Activated CD8-positive, alpha-beta memory T cell treated with anti-CD3 and anti-CD28 coated beads, Interleukin-2, amount 50 U/mL, for 48 hours (primary cell): ENCODE results near the gene HERPUD1.
A peak's percentile ranks its signal among the peaks of the same experiment; 100 is the strongest.
"Not testable (repeated sequence)": the region's sequence is repeated elsewhere in the genome, so short reads cannot be mapped to it uniquely, and the experiment has no call there.

ENCODE experiments used
- DNase-seq: peaks from one replicate; pipeline ENCODE4 v3.0.0-alpha.2; 2020

Gene HERPUD1

DNA sequence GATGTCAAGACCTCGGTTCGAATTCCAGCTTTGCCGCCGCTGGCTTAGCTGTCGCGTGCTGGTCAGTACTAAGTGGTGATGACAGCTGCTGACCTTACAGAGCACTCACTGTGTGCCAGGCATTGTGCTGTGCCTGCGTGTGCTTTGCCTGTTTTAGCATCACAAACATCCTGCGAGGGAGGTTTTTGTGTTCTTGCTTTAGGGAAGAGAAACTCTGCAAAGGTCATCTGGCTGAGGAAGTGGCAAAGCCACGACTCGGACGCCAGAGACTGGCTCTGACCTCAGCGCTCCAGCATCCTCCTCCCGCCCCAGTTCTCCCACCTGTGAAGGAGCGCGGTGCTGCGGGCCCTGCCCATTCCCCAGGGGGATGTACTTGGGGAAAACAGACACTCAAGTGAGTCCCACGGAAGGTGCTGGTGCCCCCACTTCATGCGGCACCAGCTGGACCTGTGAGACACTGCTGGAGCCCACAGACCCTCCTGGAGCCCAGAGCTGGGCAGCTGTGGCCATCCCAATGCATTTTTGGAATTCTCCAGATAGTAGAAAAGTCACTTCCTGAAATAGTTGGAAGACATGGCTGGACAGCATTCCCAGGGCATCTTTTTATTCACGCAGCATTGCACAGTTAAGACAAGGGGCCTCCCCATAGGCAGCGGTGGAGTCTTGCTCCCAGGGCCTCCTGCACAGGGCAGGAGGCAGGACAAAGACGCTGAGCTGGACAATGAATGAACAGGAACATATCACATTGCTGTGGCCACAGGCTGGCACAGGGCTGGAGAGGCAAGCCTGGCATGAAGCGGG, 20.0 kb upstream of the HERPUD1 start:
- no peak for DNase-seq

DNA sequence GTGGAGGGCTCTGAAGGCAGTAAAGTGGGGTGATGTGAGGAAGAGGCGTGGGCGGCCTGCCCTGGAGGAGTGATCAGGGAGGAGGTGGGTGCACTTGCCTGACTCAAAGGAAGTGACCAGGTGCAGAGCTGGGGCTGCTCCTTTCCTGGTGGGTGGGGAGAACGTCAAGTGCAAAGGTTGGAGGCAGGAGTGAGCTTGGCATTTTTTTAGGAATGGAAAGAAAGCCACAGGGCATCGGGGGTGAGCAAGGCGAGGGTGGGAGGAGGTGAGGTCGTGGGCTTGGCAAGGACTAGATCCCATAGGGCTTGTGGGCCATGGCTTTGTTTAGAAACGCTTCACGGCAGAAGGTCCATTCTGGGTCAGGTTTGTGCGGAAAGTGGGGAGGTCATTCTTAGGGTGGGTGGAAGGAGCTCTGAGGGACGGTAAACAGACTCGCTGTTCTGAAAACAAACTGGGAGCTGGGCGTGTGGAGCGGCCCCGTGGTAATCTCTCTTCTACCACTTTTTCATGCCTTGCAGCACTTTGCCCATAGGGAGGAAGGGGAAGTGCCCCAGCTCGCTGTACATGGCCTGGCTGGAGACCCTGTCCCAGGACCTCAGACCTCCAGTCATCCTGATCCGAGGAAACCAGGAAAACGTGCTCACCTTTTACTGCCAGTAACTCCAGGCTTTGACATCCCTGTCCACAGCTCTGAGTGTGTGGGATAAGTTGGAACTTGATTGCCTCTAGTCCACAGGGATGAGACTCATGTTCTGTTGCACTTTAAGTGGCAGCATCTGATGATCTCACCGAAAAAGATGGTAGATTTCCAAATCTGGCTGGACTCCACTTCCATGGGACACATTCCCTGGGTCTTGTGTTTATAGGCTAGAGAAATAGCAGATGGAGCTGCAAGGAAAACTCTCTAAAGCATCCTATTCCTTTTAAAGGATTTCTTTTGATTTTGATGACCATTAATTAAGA, 18.9 kb upstream of the HERPUD1 start:
- DNase-seq: no peak

GRCh38 chr16:56914896-56915295, 17.0 kb upstream of the HERPUD1 start:
- no peak for DNase-seq

DNA sequence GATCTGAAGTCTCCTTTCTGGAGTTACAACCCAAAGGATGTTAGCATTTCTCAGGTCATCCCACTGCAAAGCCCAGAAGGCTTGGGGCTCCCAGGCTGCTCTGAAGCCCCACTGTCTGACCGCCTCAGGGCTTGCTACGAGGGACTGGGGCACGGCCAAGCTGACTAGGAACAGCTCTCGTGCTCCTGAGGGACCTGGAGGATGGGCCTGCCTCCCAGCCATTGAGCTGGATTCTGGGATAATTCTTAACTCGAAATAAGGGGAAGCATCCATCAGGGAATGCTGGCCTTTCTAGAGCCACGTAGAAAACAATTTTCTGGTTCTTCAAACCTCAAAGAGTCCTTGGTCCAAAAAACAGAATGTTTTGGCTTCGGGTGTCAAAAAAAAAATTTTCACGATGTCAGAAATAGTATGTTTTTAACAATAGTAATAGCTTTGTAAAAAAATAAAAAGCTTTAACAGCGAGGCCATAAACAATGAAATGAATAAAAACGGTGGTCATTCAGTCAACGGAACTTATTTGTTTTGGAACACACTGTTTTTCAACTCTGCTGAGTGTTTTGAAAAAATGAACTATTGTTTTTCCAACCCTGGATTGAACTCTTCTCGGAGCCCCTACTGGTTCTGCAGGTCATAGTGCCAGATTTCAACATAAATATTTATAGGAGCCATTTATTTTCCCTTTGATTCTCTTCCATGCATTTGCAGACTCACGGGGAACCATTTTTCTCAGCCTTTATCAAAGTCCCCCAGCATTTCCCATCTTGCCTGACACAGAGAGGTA, 16.4 kb upstream of the HERPUD1 start:
- DNase-seq: no peak

DNA sequence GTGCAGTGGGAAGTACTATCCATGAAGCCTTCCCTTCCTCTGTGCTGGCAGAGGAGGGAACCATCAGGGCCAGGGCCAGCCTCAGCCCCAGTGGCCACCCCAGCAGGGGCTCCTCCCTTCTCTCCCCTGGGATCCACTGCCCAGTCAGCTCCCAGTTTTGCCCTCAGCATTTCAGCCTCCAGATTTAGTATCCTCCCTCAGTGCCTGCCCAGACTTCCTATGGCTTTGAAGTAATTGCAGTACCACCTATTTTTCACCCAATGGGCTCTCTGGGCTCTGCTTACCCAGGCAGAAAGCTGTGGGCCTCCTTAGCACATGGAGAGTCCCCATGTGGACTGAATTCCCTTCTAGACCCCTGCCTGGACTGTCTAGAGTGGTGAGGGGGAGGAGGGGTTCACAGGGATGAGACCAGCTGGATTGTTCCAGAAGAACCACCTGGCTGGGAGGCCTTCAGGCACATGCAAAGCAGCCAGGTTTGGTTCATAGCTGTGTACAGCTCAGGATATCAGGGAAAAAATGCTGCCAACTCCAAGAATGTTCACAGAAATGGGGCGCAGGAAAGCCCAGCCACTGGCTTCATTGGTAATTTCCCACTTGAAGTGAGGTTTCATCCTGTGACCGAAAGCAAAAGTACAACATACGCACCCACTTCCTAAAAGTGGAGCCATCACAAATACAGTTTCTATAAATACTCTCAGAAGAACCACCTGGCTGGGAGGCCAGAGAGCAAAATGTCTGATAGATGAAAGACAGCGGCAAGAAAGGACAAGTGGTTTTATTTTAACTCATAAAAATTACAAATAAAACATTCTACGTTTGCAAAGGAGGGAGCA, 15.2 kb upstream of the HERPUD1 start:
- DNase-seq: no peak

GRCh38 chr16:56918467-56919012, 13.4 kb upstream of the HERPUD1 start:
- no peak for DNase-seq

GRCh38 chr16:56919099-56919800, 12.7 kb upstream of the HERPUD1 start:
- no peak for DNase-seq

GRCh38 chr16:56921571-56921970, 10.4 kb upstream of the HERPUD1 start:
- no peak for DNase-seq

- no peak for DNase-seq
Observed at GRCh38 chr16:56923481-56924091, 8.4 kb upstream of the HERPUD1 start.

GRCh38 chr16:56927471-56927870, 4.5 kb upstream of the HERPUD1 start:
- DNase-seq: no peak

DNA sequence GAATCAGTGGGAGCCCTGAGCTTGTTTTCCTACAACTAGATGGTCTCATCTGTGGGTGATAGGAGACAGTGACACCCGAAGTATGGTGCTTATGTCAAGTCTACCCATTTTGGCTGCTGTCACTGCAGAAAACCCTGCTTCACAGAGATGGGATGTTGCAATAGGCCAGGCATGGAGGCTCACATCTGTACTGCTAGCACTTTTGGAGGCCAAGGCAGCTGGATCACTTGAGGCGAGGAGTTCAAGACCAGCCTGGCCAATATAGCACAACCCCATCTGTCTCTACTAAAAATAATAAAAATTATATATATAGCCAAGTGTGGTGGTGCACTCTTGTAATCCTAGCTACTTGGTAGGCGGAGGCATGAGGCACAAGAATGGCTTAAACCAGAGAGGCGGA, 2.3 kb upstream of the HERPUD1 start:
- DNase-seq: no peak

DNA sequence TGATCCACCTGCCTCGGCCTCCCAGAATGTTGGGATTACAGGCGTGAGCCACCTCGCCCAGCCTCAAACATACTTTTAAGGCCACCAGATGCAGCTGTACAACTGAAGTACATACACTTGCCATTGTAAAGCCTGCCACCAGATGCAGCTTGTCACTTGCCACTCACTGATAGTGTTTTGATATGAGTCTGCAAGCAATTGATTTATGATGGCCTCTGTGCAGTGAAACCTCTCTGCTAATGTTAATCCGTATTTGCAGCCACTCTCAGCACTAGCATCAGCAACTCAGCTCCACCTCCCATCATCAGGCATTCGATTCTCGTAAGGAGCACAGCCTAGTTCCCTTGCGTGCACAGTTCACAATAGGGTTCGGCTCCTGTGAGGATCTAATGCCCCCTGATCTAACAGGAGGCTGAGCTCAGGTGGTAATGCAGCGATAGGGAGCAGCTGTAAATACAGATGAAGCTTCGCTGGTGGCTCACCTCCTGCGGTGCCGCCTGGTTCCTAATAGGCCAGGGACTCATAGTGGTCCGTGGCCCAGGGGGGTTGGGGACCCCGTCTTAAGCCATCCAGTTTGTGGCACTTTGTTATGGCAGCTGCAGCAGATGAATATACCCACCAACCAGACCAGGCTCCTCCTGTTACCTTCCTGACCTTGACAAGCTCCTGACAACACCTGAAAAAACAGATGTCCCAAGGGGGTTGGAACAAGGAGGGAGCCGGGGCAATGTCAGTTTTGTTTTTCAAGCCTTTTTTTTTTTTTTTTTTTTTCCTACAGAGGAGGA, 1.3 kb upstream of the HERPUD1 start:
- DNase-seq: no peak

- DNase-seq: no peak
Observed at GRCh38 chr16:56931271-56931891, 561 bp upstream of the HERPUD1 start.

- peak; percentile 79 for DNase-seq
Observed at GRCh38 chr16:56932721-56933619, 1.0 kb downstream of the HERPUD1 start.

- DNase-seq: no peak
Observed at GRCh38 chr16:56933828-56934598, 2.1 kb downstream of the HERPUD1 start.

DNA sequence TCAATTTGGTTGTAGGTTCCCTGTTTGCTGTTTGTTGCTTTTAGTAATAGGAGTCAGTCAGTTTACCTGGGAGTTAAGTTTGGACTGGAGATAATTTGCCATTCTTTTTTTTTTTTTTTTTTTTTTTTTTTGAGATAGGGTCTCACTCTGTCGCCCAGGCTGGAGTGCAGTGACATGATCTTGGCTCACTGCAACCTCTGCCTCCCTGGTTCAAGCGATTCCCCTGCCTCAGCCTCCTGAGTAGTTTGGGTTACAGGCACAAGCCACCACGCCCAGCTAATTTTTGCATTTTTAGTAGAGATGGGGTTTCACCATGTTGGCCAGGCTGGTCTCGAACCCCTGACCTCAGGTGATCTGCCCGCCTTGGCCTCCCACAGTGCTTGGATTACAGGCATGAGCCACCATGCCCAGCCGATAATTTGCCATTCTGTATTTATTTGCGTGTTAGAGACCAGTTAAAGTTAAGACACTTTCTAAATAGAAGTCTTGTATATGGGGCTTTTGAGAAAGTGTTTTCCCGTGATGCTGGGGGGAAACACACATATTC, 2.7 kb downstream of the HERPUD1 start:
- DNase-seq: not testable (repeated sequence)

DNA sequence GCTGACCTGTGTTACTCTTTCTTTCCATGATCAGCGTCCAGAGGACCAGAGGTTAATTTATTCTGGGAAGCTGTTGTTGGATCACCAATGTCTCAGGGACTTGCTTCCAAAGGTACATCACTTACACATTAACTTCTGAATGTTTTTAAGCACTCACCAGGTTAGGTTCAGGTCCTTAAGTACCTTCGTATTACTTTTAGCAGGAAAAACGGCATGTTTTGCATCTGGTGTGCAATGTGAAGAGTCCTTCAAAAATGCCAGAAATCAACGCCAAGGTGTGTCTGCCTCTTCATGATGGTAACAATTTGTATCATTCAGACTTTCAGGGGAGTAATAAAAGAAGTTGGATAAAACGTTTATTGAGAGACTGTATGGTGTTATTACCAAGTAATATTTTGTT, 3.3 kb downstream of the HERPUD1 start:
- DNase-seq: no peak
